Stimulated activated CD4-positive, alpha-beta T cell treated with anti-CD3 and anti-CD28 coated beads, Interleukin-12 subunit alpha, Interleukin-12 subunit beta, amount 100 ng/mL, for 24 hours (primary cell): ENCODE measurements around the gene SLX4.

Experiments
- DNase-seq, 2 experiments: peaks; one replicate each; pipeline ENCODE4 v3.0.0-alpha.2; 2020; ENCODE audit warnings: low read depth in 2 of 2

The SLX4 gene

DNA sequence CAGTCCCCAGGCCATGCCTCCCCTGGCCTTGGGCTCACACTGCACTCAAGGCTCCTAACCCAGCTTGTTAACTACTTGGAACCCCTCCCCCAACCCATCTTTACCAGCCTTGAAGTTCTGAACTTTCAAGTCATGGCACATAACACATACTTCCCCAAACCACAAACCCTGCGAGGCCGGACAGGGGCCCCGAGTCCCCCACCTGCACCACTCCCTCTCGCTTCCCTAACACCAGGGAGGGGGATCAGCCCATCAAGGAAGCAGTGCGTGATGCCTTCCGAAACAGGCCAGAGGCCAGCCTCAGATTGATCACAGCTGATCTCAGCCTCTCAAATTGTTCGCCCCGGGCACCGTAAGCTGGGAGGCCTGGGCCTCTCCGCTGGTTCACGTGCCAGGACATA, 31.2 kb downstream of the SLX4 start:
- no peak for DNase-seq

DNA sequence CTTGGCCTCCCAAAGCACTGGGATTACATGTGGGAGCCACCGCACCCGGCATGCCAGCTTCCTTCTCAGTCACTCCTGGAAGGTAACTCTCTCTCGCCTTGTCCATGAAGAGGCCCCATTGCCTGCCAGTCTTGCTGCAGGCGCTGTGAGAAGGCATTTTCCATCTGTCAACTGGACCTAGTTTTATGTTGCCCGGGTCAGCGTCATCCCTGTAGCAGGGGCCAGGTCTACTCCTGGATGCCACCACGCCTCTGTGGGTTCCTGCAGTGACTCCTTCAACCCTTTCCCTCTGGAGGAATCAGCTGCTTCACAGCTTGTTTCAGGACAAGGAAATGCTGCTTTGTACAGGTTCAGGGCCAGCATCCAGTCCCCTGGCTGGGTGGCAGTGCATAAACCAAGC, 31.6 kb downstream of the SLX4 start:
- no peak for DNase-seq

DNA sequence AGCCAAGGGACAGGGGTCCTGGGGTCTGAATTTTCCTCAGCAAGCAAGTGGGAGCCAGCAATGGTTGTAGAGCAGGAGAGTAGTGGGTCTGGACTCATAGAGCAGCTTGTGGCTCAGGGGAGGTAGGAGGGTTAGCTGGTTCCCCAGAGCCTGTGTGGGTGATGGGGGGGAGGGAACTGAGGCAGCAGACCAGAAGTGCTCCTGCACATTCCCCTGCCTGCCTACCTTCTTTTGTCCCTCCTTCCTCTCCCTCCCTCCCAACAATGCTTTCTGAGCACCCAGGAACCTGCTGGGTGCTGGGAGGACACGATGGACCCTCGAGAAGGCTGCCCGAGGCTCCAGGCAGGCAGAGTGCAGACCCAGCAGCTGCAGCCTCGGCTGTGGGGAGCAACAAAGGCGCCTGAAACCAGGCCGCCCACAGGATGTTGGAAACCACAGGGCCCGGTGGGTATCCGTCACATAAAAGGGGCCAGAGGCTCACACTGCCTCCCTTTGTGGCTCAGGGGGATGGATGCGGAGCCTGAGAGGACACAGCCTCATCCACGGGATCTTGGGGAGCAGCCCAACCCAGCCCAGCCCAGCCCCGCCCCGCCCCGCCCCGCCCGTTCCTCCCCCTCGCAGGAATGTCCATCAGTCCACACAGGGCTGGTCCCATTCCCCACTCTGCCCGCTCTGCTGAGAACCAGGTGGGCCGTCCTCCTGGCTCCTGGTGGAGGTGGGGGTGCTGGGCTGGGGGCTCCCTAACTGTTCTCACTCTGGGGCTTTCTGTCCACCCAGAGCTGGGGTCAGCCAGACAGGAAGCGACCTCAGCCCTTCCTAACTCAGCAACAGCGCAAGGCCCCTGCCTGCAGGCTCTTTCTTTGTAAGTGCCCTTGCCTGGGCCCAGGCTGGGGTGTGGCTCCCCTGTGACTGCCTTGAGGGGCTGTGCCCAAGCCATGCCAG, 32.5 kb downstream of the SLX4 start:
- DNase-seq: peak in 1 of 2 experiments; percentile 54

DNA sequence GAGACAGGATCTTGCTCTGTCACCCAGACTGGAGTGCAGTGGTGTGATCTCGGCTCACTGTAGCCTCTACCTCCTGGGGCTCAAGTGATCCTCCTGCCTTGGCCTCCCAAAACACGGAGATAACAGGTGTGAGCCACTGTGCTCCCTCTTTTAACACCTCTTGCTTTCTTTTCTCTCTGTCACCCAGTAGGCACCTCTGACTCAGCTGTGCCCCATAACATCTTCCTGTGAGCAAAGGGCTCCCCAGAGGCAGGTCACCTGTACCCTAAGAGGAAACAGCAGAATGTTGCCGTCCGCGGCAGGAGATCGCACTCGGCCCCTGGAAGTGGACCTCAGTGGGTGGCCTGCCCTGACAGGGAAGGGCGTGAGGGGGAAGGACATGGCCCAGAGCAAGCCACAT, 33.3 kb downstream of the SLX4 start:
- no peak for DNase-seq

DNA sequence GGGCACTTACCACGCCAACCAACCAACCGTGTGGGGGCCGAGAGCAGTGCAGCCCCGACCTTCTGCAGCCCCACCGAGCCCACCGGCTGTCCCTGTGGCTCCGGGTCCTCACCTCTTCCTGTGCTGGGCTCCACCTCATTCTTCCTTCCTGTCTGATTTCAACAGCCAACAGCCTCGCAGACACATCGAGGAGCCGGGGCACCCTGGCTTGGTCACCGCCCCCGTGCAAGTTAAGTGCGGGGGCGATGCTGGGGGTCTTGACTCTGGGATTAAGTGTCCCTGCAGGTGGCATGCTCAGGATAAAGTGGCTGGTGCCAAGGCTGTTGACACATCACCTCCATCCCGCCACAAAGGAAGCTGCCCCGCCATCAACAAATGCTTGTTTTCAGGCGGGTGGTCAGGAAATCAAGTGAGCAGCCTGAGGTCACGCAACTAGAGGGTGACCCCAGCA, 34.1 kb downstream of the SLX4 start, which contains the start of gene NLRC3:
NLRC3 (minus strand) TSS at position 102 of the 451 bp plus-strand sequence. CDS start 12,367 bp downstream, outside the sequence.
- DNase-seq: peak in 1 of 2 experiments; percentile 31

DNA sequence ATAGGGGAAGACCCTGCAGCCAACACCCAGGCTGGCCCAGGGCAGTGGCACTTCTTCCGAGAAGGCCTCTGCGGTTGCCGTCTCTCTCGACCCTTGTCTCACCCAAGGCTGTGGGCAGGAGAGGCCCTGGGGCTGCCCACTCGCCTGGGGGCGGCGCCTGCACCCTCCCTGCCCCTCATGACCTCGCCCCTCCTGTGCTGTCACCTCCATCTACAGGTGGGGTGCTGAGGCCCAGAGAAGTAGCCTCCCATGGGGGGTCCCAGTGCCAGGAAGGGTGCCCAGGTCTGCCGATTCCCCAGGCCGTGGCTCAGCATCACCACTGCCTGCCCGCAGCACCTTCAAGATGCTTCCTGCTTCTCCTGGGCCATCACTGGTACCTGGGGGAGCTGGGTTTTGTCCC, 35.2 kb downstream of the SLX4 start:
- no peak for DNase-seq

DNA sequence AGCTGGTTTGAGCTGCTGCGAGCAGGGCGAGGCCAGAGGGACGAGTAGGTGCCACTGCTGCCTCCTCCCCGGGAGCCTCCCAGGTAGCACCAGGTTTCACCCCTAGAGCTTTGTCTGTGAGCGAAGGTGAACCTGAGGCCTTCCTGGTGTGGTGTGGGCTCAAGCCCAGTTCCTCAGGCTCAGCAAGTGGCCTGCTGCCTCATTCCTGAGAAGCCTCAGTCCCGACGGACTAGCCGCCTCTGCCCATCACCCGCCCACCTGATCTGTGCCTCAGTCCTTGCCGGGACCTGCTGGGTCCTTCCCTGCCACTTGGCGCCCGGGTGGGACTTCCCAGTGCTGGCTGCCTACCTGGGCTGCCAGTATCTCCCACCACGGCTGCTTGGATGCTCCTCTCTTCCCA, 35.9 kb downstream of the SLX4 start:
- DNase-seq: no peak

DNA sequence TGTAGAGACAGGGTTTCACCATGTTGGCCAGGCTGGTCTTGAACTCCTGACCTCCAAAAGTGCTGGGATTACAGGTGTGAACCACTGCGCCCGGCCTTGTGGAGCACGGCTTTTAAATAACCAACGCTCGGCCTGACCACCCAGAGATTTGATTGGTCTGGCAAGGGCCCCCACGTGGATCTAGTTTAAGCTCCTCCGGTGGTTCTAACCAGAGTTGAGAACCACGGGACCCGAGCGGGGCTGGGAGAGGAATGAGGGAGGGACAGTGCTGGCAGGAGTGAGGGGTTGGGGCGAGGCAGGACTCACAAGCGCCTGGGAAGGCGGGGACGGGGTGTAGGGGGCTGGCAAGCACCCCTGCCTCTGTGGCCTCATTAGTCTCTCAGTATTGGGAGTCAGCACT, 37.2 kb downstream of the SLX4 start:
- DNase-seq: no peak

DNA sequence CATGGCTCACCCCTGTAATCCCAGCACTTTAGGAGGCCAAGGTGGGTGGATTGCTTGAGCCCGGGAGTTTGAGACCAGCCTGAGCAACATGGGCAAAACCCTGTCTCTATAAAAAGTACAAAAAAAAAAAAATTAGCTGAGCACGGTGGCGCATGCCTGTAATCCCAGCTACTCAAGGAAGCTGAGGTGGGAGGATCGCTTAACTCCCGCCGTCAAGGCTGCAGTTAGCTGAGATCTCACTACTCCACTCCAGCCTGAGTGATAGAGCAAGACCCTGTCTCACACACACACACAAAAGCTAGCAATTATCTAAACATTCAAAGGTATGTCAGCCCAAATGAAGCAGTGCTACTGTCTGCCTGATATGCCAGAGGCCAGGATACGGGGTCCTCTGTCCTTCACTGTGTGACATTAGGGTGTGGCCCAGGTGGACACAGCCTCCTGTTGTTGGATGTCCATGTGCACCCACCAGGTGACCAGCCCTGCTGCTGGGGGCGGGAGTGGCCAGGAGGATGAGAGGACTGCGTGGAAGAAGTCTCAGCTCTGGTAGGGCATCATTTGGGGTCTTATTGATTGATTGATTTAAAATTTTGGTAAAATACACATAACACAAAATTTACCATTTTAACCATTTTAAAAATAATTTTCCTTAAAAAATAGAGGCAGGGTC, 38.1 kb downstream of the SLX4 start:
- DNase-seq: no peak

DNA sequence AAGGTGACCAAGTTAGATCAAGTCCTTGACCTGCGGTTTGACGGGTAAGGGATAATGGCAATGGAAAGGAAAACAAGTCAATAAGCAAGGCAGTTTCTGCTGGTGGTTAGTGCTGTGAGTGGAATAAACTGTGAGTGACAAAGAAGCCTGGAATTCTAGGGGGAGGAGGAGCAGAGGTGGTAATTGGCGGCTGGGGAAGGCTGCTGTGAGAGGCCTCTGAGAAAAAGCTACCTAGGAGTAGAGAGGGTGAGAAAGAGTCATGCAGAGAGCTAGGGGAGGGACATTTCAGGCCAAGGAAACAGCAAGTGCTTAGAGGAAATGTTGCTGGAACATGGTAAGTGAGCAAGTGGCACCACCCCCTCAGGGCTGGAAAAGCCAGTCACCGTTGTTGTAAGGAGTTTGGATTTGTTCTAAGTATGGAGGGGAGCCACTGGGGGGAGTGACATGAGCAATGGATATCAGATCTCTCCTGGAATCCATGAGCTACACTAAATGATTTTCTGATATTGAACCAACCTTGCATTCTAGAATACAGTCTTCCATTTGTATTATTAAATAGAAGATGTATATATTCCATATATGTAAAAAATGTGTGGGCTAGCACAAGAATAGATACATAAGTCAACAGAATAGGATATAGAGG, 40.9 kb downstream of the SLX4 start:
- DNase-seq: no peak

DNA sequence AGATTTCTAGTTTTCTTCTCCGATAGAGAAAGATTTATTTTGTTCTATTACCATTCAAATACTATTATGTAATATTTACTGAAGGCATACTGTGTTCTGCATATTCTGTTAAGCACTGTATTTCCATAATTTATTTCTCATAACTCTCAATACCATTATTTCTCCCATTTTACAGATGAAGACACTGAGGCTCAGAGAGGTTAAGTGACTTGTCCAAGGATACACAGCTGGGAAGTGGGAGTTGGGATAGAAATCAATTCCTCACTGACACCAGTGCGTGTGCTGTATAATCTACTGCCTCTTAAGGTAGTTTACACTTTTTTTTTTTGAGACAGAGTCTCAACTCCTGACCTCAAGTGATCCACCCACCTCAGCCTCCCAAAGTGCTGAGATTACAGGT, 41.6 kb downstream of the SLX4 start:
- no peak for DNase-seq

DNA sequence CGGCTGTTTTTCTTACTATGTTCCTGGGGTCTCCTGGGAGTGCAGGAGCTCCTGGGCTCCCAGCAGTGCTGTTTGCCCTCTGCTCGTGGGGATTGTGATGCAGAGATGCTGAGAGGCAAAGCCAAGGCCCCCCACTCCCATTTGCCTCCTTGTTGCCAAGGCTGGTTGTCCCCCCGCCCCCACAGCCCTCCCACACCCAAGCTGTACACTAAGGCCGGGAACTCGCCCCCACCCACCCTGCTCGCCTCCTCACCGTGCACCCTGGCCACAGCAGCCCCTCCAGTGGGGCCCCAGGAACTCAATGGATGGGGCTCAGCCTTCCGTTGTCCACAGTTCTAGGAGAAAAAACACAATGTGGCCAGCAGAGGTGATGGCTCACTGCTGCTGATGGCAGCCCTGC, 44.4 kb downstream of the SLX4 start:
- DNase-seq: no peak

DNA sequence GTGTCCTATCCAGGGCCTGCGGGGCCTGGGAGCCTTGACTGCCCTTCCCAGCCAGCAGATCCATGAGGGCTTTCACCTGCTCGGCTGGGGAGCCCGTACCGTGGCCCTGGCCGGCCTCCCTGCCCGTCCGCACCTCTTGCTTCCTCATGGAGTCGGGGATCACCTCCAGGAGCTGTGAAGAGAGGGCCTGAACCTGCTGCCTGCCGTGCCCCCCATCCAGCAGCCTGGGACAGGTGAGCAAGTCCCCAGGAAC, 46.6 kb downstream of the SLX4 start:
- no peak for DNase-seq

DNA sequence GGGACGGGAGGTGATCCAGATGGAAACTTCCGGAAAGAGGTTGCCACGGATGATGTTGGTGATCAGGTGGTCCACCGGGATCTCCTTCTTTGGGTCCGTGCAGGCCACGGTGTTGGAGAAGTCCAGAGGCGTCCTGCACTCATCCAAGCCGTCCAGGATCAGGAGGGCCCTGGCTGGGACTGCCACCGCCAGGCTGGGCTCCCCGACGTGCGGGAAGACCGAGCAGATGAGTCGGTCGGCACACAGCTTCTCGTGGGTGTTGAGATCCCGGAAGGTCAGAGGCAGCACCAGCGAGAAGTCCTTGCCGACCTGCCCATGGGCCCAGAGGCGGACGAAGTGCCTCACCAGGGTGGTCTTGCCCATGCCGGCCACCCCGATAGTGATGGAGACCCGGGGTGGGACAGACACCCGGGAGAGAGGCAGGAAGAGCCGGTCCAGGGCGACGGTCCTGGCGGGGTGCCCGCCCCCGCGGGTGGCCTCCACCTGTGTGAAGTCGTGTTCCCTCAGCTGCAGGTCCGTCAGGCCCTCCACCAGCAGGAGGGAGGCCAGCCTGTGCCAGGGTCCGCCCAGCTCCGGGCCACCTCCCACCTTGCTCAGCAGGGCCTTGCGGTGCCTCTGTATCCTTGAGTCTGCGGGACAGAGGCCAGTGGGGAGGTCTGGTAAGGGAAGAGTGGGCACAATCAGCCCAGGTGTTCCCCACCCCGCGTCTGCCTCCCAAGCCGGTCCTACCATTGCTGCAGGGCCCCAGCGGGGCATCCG, 47.1 kb downstream of the SLX4 start:
- no peak for DNase-seq

DNA sequence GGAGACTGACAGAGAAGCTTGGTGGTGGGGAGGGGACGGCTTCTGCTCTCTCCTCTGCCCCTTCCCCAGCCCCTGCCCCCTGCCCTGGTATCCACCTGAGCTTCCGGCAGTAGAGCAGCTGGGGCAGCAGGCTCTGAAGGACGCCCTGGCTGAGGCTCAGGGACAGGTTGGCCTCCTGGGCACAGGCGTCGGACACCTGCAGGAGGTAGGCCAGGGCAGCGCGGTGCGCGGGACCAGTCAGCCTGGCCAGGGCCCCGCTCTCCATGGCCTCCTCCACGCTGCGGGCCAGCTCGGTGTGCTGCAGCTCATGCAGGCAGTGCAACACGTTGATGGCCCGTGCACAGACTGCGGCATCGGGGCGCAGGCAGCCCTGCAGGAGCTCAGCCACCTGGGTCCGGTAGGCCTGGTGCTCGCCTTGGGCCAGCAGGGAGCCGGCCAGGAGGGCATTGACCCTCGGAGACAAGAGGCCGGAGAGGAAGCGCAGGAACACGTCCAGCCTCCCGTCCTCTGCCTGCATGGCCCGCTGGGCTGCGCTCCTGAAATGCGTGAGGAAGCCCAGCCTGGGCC, 48.4 kb downstream of the SLX4 start:
- no peak for DNase-seq

DNA sequence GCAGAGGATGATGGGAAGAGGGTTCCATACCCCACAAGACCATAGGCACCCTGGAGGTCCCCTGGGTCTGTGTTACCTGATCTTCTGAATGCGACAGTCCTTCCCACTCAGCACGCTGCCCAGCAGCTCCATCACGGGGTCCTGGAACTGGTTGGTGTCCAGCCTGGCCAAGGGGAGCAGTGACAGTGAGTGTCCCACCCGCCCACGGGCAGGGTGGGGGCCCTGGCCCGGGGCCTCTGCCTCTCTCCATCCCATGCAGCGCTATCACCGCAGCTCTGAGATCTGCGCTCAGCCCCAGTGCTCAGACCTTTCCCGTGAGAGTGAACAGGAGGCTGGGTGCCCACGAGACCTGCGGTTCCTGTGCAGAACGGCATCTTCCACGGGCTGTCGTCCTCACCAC, 49.8 kb downstream of the SLX4 start:
- no peak for DNase-seq

DNA sequence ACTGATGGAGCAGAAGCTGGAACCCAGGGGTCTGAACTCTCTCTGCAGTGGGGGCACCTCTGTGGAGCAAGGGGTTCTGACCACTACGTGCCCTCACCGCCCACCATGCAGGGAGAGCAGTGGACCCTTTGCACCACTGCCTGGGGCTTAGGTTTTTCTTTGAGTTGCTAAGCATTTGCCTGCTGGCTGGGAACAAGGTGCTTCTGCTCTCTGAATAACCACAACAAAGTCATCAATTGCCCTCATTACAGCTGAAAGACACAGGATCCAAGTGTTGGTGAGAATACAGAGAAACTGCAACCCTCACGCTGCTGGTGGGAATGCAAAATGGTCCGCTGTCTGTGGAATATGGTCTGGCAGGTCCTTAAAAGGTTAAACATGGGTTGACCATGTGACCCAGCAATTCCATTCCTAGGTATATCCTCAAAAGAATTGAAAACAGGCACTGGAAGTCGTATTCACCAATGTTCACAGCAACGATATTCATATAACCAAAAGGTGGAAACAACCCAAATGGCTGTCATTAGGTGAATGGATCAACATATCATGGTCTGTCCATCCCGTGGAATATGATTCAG, 57.0 kb downstream of the SLX4 start:
- no peak for DNase-seq

DNA sequence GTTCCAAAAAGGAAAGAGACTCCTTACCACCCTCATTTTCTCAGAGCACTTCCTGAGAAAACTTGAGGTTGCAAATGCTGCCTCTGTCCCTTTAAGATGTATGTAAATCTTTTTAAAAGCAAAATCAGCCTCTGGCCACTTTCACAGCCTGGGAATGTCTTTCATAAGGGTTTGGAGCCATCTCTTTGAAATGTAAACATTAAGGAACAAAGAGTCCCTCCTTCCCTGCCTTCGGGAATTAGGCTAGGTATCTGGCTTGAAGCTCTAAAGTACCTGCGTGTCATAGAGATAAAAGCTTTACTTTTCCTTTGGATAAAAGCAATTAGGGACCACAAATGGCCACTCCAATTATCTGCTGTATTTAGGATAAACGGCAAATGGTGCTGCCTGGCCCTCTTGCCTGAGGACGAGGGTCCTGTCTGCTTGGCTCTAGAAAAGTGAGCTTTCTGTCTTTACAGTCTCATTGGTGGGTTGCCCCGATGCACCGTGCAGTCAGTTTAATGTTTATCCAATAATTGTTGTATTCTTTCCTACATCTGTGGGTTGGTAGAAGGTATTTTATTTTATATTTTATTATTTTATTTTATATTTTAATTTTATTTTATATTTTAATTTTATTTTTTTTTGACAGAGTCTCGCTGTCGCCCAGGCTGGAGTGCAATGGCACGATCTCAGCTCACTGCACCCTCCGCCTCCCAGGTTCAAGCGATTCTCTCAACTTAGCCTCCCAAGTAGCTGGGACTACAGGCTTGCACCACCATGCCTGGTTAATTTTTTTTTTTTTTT, 58.1 kb downstream of the SLX4 start:
- DNase-seq: no peak

DNA sequence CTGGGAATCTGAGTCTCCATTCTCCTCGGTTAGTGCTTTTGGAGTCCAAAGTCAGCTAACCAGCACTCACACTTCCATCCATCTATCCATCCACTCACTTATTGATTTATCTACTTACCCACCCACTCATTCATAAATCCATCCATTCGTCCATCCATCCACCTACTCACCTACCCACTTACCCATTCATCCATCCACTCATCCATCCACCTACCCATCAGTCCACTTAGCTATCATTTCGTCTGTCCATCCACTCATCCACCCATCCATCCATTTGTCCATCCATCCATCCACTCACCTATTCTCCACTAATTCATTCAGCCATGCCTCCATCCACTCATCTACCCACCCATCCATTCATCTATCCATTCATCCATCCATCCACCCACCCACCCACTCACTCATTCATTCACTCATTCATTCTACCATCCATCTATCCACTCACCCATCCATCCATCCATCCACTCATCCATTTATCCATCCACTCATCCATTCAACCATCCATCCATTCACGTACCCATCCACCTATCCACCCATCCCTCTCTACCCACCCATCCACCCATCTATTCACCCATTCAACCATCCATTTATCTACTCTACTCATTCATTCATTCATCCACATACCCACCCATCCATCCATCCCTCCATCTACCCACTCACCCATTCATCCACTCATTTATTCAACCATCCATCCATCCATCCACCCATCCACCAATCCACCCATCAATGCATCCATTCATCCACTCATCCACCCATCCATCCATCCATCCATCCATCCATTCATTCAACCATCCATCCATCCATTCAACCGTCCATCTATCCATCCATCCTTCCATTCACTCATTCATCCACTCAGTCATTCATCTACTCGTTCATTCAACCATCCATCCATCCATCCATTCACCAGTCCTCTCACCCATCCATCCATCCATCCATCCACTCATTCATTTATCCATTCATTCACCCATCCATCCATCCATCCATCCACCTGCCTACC, 60.3 kb downstream of the SLX4 start:
- no peak for DNase-seq
